Pancreas (tissue), 10 donors: ENCODE measurements around the gene IHH. TPM values are rescaled to one million over a fixed set of nuclear protein-coding genes. Genes with fewer than 3 reads are reported as not detected.

Experiments
- ATAC-seq, 4 donors: fragments of 200-7000 bp; cut with Tn5 transposase; one replicate each; pipeline versions ENCODE4 v1.8.0 to v1.9.1; 2020; ENCODE audit warnings: mild to moderate bottlenecking in 4 of 4, moderate library complexity in 4 of 4
- DNase-seq, 6 donors: peaks; one replicate each; pipeline ENCODE4 v3.0.0-alpha.2; 2020
- FAIRE-seq: peaks from 2 replicates; lab custom pipeline; 2012; peaks lifted over from hg19 to GRCh38; lab: Jason Lieb, UNC
- H3K27ac ChIP-seq, 4 donors: fragments of 200-600 bp; sonication (generic); 1 replicate in 3 of 4; 2 replicates in 1 of 4; pipeline versions ENCODE4 v1.5.0 to v1.8.0; 2020
- H3K27me3 ChIP-seq, 4 donors: fragments of 200-600 bp; one replicate each; pipeline ENCODE4 v1.8.0; 2021
- H3K36me3 ChIP-seq, 3 donors: fragments of 200-600 bp; sonication (generic) in 1 of 3; one replicate each; pipeline versions ENCODE4 v1.5.0 to v1.8.0; 2020 to 2021
- H3K4me1 ChIP-seq, 3 donors: fragments of 200-600 bp; one replicate each; pipeline ENCODE4 v1.8.0; 2021
- H3K4me3 ChIP-seq, 4 donors: fragments of 200-600 bp; sonication (generic) in 2 of 4; one replicate each; pipeline versions ENCODE4 v1.5.0 to v1.8.0; 2020 to 2021
- H3K9me3 ChIP-seq, 4 donors: fragments of 200-600 bp; one replicate each; pipeline ENCODE4 v1.8.0; 2021
- CTCF ChIP-seq, 4 donors: fragments of 200-600 bp; sonication (generic) in 3 of 4; IDR thresholded peaks; one replicate each; pipeline versions ENCODE4 v1.5.0 to v1.8.0; 2021; ENCODE audit warnings: antibody characterized with exemption in 4 of 4
- WGBS, 2 donors: extraction: QIAGEN DNeasy Blood & Tissue Kit; methylation state at CpG; one replicate each; pipeline ENCODE4 v1.1.7; 2013; 5-methylcytosine and 5-hydroxymethylcytosine counted together
- intact Hi-C, 3 donors: fragments of 100-400 bp; cut with DNase I; formaldehyde crosslinking; loops; one replicate each; pipeline versions ENCODE4 v1.11.1 to v1.14.2; 2022
- polyA plus RNA-seq, 2 donors: library from polyadenylated mRNA; stranded (reverse); fragments of 200-250 nt; gene quantifications; one replicate each; pipeline ENCODE4 v1.2.3, GENCODE V29; 2013
- total RNA-seq, 6 donors: library from RNA; stranded (reverse); fragmentation: NEBNext Ultra II Directional in 4 of 6; extraction: Animal tissue kit (Norgen Biotek cat#: 25700) in 4 of 6; gene quantifications; one replicate each; pipeline versions ENCODE4 v1.2.1 to v1.2.4, GENCODE V29; 2021 to 2023
- donor health status: healthy with polysubstance abuse.
- donor health status: DM: no; HTN: no; CAD: no; lungs with moderate emphysema.
- donor health status: DM: no; HTN: no; CAD: no.
- donor health status: control.
- donor health status: control.
- donor health status: Bipolar disorder and iron deficiency.
- donor health status: DM: yes; HTN: yes; CAD: no.
- donor health status: DM: no; HTN: no; CAD: no.
- donor health status: DM: no; HTN: no; CAD: no.
- donor health status: DM: yes; HTN: yes; CAD: no.

Gene IHH
- total and polyA plus RNA-seq, 8 donors, result 0.09 to 0.19 (median 0.09) TPM; not detected in 5

DNA sequence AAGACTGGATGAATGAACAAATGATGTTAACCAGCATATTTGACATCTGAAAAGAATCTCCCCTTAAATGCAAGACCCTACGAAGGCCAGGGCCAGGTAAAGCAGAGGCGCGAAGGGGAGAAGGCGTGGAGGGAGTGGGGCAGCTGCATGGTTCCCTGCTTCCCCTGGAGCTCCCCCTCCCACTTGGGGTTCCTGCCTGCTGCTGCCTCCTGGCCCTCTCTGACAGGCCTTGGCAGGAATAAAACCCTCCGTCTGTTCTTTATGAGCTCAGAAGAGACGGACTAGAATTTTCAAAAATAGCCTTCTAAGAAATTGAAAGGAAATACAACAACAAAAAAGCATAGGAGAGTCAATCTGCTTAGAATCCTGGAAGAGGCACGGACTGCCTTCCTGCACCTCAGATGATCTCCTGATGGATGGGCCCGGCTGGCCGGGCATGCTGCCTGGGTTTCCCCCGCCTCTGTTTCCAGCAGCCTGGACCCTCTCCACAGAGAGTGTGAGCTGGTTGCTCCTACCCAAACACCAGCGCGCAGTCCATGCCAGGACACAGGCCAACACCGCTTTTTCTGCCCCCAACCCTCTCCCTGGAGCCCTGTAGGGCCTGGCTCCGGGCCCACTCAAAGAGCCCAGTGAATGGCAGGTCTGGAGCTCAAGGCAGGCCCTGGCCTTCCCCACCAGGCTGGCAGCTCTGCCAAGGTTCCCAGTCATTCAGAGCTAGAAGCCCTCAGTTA lies 43.4 kb downstream of the IHH start:
- no peak for TF ChIP-seq CTCF (IDR thresholded peaks at IDR 0.05)
- 72 to 82% methylated on average over 14 of the region's 14 CpGs for WGBS, 2 donors
- DNase-seq, result peak in 1 of 6 donors; percentile 41

DNA sequence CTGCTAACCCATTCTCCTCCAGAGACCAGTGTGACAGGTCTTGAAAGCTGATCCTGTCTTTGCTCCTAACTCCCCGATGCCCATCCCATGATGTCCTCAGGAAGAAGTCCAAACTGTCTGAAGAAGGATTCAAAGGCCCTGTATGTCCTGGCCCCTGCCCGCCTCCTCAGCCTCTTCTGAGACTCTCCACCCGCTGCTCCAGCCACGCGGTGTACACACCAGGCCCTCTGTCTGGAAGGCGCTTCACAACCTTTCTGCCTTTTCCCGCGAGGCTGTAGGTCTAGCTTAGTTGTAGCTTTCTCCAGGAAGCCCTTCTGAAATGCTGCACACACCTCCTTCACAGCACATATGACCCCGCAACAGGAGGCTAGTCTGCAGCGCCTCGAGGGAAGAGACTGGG lies 44.0 kb downstream of the IHH start:
- 90 to 93% methylated on average over 11 of the region's 11 CpGs for WGBS, 2 donors
- no peak overlapping the region for H3K27ac ChIP-seq
- FAIRE-seq (no peak), DNase-seq (peak in 1 of 6 donors; percentile 44), ATAC-seq (no peak)
- no peaks in the 10 kb centered on the region for H3K27me3 ChIP-seq
- H3K36me3 ChIP-seq, result no peaks in the 10 kb centered on the region
- H3K4me3 ChIP-seq, result no peak overlapping the region
- intact Hi-C loops, result no loop called here
- no peaks in the 10 kb centered on the region for H3K9me3 ChIP-seq
- no peak for TF ChIP-seq CTCF (IDR thresholded peaks at IDR 0.05)
- no peaks in the 10 kb centered on the region for H3K4me1 ChIP-seq

More for the DNA sequence above, 43.4 kb downstream of the IHH start:
- no peaks in the 10 kb centered on the region for H3K4me1 ChIP-seq
- H3K36me3 ChIP-seq, result no peaks in the 10 kb centered on the region
- H3K9me3 ChIP-seq, result no peaks in the 10 kb centered on the region
- intact Hi-C loops, result no loop called here
- H3K27ac ChIP-seq, result no peak overlapping the region
- FAIRE-seq (no peak), ATAC-seq (no peak)
- H3K4me3 ChIP-seq, result no peak overlapping the region
- no peaks in the 10 kb centered on the region for H3K27me3 ChIP-seq

DNA sequence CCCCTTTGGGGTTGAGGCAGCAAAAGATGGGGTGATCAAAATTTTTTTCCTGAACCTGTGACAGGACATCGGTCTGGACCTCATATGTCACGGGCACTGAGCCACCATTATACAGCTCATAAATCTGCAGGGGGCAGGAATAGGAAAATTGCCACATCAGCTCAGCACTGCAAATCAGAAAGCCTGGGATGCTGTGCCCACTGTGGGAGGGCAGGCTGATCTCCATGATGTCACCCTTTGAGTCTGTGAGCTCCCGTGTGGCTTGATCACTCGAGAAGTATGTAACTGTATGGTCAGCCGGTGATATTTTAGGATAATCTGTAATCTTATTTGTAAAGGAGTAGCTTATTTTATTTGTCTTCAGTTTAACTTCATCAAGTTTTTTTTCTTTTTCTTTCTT lies 49.8 kb downstream of the IHH start:
- TF ChIP-seq CTCF (IDR thresholded peaks at IDR 0.05), result no peak
- intact Hi-C loops, result no loop called here
- H3K27ac ChIP-seq, result no peak overlapping the region
- 84 to 90% methylated on average over 5 of the region's 5 CpGs for WGBS, 2 donors
- no peaks in the 10 kb centered on the region for H3K27me3 ChIP-seq
- H3K4me3 ChIP-seq, result no peak overlapping the region
- H3K4me1 ChIP-seq, result no peaks in the 10 kb centered on the region
- no peak for ATAC-seq
- no peaks in the 10 kb centered on the region for H3K9me3 ChIP-seq
- DNase-seq, result peak in 1 of 6 donors; percentile 14
- FAIRE-seq, result no peak
- H3K36me3 ChIP-seq, result no peaks in the 10 kb centered on the region

GRCh38 chr2:219010162-219010756 lies 50.5 kb downstream of the IHH start:
- intact Hi-C loops, result no loop called here
- no peaks in the 10 kb centered on the region for H3K4me1 ChIP-seq
- H3K4me3 ChIP-seq, result no peak overlapping the region
- peak in 3 of 4 donors; percentile 72 to 86 (median 86) for ATAC-seq
- H3K9me3 ChIP-seq, result no peaks in the 10 kb centered on the region
- H3K27ac ChIP-seq, result no peak overlapping the region
- H3K27me3 ChIP-seq, result no peaks in the 10 kb centered on the region
- 44 to 58% methylated on average over 5 to 6 of the region's 6 CpGs for WGBS, 2 donors
- TF ChIP-seq CTCF (IDR thresholded peaks at IDR 0.05), result peak in 3 of 4 donors; percentile 22 to 32 (median 30)
- peak in 2 of 6 donors; percentile 40 to 42 for DNase-seq
- H3K36me3 ChIP-seq, result no peaks in the 10 kb centered on the region
- FAIRE-seq, result no peak

- ATAC-seq (no peak), FAIRE-seq (no peak)
- no peaks in the 10 kb centered on the region for H3K27me3 ChIP-seq
Measured at GRCh38 chr2:219009294-219009693, 51.4 kb downstream of the IHH start.

More at GRCh38 chr2:219009294-219009693, 51.4 kb downstream of the IHH start:
- DNase-seq, result peak in 1 of 6 donors; percentile 20
- Histone ChIP-seq H3K27ac (no peak overlapping the region), H3K9me3 (no peaks in the 10 kb centered on the region), H3K4me3 (no peak overlapping the region), H3K4me1 (no peaks in the 10 kb centered on the region), H3K36me3 (no peaks in the 10 kb centered on the region)
- TF ChIP-seq CTCF (IDR thresholded peaks at IDR 0.05), result no peak
- WGBS, 2 donors, result 63 to 65% methylated on average over 2 of the region's 2 CpGs
- intact Hi-C loops, result no loop called here
